Peyer's patch (tissue), 4 donors: ENCODE data around the gene TMPRSS11B.

Experiments used
- CTCF ChIP-seq, 6 experiments: fragments of 450-650 bp in 4 of 6; fragments of 200-600 bp in 2 of 6; sonication (generic) in 1 of 6; IDR thresholded peaks; one replicate each; pipeline ENCODE4 v1.5.1; 2017 to 2019; ENCODE audit warnings: antibody characterized with exemption in 6 of 6, mild to moderate bottlenecking in 3 of 6, moderate library complexity in 1 of 6
- POLR2A ChIP-seq, 2 donors: fragments of 450-650 bp; IDR thresholded peaks; one replicate each; pipeline ENCODE4 v1.5.1; 2017; ENCODE audit warnings: antibody characterized with exemption in 2 of 2, mild to moderate bottlenecking in 2 of 2, moderate library complexity in 2 of 2

- no peak for TF ChIP-seq POLR2A (IDR thresholded peaks at IDR 0.05)
- TF ChIP-seq CTCF (IDR thresholded peaks at IDR 0.05), result no peak
These were observed 10.8 kb upstream of the TMPRSS11B start for GRCh38 chr4:68256284-68256683.
